ENCODE data around the gene AGFG2. TPM values are rescaled to one million over a fixed set of nuclear protein-coding genes. Genes with fewer than 3 reads are reported as not detected.

Gene AGFG2
- total RNA-seq, 2 donors from 2014 or later, result 33.0 to 94.9 TPM

- Histone ChIP-seq H3K27me3 (replicated peaks; ENCODE audit: insufficient read depth) (no peaks in the 10 kb centered on the region), H3K9me3 (no peaks in the 10 kb centered on the region), H3K36me3 (peaks cover 6 to 28% of the 10 kb centered on the region in 2 donors), H3K27ac (peak overlapping the region; percentile 96 to 99), H3K4me3 (peak overlapping the region in 1 of 2 donors; percentile 98), H3K4me1 (replicated peaks) (peaks cover 32% of the 10 kb centered on the region)
- DNase-seq (ENCODE audit: low spot score), result no peak
- intact Hi-C loops (cut with DNase I), result loop anchor here (5.0 kb wide), 1 partner anchor 45 kb away; the partner anchor contains the start of gene AGFG2
- TF ChIP-seq, protein P1, sequence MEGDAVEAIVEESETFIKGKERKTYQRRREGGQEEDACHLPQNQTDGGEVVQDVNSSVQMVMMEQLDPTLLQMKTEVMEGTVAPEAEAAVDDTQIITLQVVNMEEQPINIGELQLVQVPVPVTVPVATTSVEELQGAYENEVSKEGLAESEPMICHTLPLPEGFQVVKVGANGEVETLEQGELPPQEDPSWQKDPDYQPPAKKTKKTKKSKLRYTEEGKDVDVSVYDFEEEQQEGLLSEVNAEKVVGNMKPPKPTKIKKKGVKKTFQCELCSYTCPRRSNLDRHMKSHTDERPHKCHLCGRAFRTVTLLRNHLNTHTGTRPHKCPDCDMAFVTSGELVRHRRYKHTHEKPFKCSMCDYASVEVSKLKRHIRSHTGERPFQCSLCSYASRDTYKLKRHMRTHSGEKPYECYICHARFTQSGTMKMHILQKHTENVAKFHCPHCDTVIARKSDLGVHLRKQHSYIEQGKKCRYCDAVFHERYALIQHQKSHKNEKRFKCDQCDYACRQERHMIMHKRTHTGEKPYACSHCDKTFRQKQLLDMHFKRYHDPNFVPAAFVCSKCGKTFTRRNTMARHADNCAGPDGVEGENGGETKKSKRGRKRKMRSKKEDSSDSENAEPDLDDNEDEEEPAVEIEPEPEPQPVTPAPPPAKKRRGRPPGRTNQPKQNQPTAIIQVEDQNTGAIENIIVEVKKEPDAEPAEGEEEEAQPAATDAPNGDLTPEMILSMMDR (IDR thresholded peaks at IDR 0.05), result no peak
- TF ChIP-seq POLR2A (IDR thresholded peaks at IDR 0.05), result no peak
- TF ChIP-seq POLR2AphosphoS5 (IDR thresholded peaks at IDR 0.05), result no peak
- 57% methylated on average over 11 of the region's 11 CpGs for WGBS
Observed at GRCh38 chr7:100582650-100583049, 43.6 kb downstream of the AGFG2 start.

GRCh38 chr7:100583132-100584053 lies 44.4 kb downstream of the AGFG2 start:
- H3K4me1 ChIP-seq (replicated peaks), result peaks cover 32% of the 10 kb centered on the region

DNA sequence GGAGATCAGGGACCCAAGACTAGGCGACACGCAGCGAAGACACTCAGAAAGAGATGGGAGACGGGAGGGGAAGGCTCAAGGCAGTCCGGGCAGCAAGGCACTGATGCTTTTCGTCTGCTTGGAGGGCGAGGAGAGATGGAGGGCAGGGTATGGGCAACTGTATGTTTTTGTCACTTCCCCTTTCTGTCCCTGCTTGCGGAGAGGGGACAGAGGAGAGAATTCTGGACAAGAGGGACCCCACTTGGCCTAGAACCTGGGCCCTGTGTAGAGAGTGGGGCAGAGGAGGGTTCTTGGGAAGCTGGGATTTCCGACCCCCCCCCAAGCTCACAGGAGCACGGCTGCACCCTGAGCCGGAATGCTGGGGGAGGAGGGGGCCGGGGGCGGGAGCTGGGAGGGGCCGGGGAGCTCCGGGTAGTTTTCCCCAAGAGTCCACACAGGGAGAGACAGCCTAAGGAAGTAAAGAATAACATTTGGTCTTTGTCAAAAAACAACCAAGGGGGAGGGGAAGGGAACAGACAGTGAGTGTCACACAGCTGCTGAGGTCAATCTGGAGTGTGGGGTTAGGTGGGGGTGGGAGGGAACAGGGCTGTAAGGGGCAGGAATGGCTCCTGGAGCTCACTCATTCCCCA lies 45.2 kb downstream of the AGFG2 start:
- Histone ChIP-seq H3K4me3 (peak overlapping the region; percentile 76 to 98), H3K27me3 (replicated peaks; ENCODE audit: insufficient read depth) (no peaks in the 10 kb centered on the region), H3K4me1 (replicated peaks) (peaks cover 32% of the 10 kb centered on the region), H3K9me3 (no peaks in the 10 kb centered on the region), H3K27ac (peak overlapping the region; percentile 96 to 99), H3K36me3 (peaks cover 6 to 13% of the 10 kb centered on the region in 2 donors)
- intact Hi-C loops (cut with DNase I), result loop anchor here (5.0 kb wide), 1 partner anchor 47 kb away; the partner anchor contains the start of gene AGFG2
- DNase-seq (ENCODE audit: low spot score), result no peak
- TF ChIP-seq POLR2AphosphoS5 (IDR thresholded peaks at IDR 0.05), result no peak
- TF ChIP-seq, protein P1 (IDR thresholded peaks at IDR 0.05), result no peak
- TF ChIP-seq POLR2A (IDR thresholded peaks at IDR 0.05), result no peak
- 31% methylated on average over 15 of the region's 15 CpGs for WGBS

More at GRCh38 chr7:100583132-100584053, 44.4 kb downstream of the AGFG2 start:
- peak overlapping the region; percentile 96 to 99 for H3K27ac ChIP-seq
- H3K27me3 ChIP-seq (replicated peaks; ENCODE audit: insufficient read depth), result no peaks in the 10 kb centered on the region
- DNase-seq (ENCODE audit: low spot score), result peak; percentile 35
- 44% methylated on average over 19 of the region's 23 CpGs for WGBS
- intact Hi-C loops (cut with DNase I), result loop anchor here (5.0 kb wide), 1 partner anchor 46 kb away; the partner anchor contains the start of gene AGFG2
- no peaks in the 10 kb centered on the region for H3K9me3 ChIP-seq
- peak overlapping the region; percentile 76 to 98 for H3K4me3 ChIP-seq
- TF ChIP-seq, protein P1 (IDR thresholded peaks at IDR 0.05), result no peak
- no peak for TF ChIP-seq POLR2A (IDR thresholded peaks at IDR 0.05)
- no peak for TF ChIP-seq POLR2AphosphoS5 (IDR thresholded peaks at IDR 0.05)
- peaks cover 6 to 21% of the 10 kb centered on the region in 2 donors for H3K36me3 ChIP-seq

DNA sequence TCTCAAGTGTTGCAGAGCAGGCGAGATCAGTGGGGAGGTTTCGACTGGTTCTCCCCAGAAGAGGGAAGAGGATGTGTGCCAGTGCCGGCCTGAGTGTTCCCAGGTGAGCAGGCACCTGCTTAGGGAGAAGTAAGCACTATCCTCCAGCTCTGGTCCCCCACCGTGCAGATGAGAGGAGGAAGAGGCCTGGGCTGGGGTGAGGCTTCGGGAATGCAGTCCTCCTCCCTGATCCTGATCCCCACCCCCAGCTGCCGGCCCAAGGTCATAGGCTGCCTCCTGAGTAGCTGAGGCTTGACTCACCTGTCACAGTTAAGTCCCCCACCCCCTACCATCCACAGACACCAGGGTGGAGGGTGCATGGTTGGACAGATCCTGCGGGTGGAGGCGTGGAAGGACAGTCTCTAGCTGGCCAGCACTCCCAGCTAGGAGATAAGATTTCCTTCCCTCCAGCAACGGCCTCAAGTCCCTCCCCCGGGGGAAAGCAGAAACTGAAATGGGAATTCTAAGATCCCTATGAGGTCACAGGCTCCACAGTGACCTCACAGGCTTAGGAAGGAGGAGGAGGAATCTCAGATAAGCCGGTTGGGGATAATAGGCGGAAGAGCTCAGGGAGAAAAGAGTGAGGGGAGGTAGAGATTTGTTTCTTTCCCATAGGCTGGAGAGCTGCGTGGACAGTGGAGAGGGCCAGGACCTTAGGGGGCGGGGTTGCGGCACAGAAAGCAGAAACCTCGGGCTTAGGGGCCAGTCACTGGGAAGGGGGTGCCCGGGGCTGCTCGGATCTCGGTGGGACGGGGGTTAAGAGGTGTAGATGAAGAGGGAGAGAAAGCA lies 45.9 kb downstream of the AGFG2 start:
- H3K4me1 ChIP-seq (replicated peaks), result peaks cover 32% of the 10 kb centered on the region
- H3K36me3 ChIP-seq, result peaks cover 6 to 8% of the 10 kb centered on the region in 2 donors
- TF ChIP-seq POLR2AphosphoS5 (IDR thresholded peaks at IDR 0.05) (no peak), POLR2A (IDR thresholded peaks at IDR 0.05) (no peak)
- TF ChIP-seq, protein P1 (IDR thresholded peaks at IDR 0.05), result no peak
- no peaks in the 10 kb centered on the region for H3K27me3 ChIP-seq (replicated peaks; ENCODE audit: insufficient read depth)
- no peaks in the 10 kb centered on the region for H3K9me3 ChIP-seq
- intact Hi-C loops (cut with DNase I), result loop anchor here (5.0 kb wide), 2 partner anchors 48 to 107 kb away; partner anchors contain the start of genes AGFG2 and GIGYF1
- 3% methylated on average over 20 of the region's 20 CpGs for WGBS
- H3K27ac ChIP-seq, result peak overlapping the region; percentile 96 to 99
- no peak for DNase-seq (ENCODE audit: low spot score)
- peak overlapping the region; percentile 76 to 98 for H3K4me3 ChIP-seq

Measured in prostate gland (tissue), 2 donors.